K562 (cell line): ENCODE measurements around the gene SREBF1. TPM values are rescaled to one million over a fixed set of nuclear protein-coding genes. Genes with fewer than 3 reads are reported as not detected.
A peak's percentile ranks its signal among the peaks of the same experiment; 100 is the strongest.

Experiments used
- ATAC-seq: fragments of 200-7000 bp; cut with Tn5 transposase; 3 replicates; pipeline ENCODE4 v1.9.1; 2020; ENCODE audit warnings: moderate library complexity
- BruUV-seq: library from RNA; stranded (reverse); fragments of 400-500 nt; replicated peaks from 2 replicates; lab custom pipeline; 2021; lab: Mats Ljungman, UMichigan
- CTCF ChIA-PET: fragments of 300-600 bp; formaldehyde crosslinking; extraction: SDS; loops from one replicate; lab custom pipeline; 2021; ENCODE audit warnings: low intra/inter-chr PET ratio; lab: Yijun Ruan, JAX
- POLR2A ChIA-PET: fragments of 300-600, 350-650 bp; sonication (Branson Sonifier 250); formaldehyde crosslinking; extraction: SDS; loops from one replicate; lab custom pipeline; 2021; ENCODE audit warnings: antibody characterized with exemption, inconsistent platforms; lab: Yijun Ruan, JAX
- DNase-seq, 4 experiments: peaks; one replicate each; pipeline versions ENCODE4 v3.0.0 to v3.0.0-alpha.2; 2011 to 2018; ENCODE audit warnings: low spot score in 3 of 4, mixed read lengths in 3 of 4; ENCODE audit errors: extremely low read depth in 1 of 4
- FAIRE-seq: peaks from 2 replicates; lab custom pipeline; 2011; peaks lifted over from hg19 to GRCh38; lab: Jason Lieb, UNC
- H2AFZ ChIP-seq: 2 replicates; pipeline ENCODE4 v1.6.0; 2011; ENCODE audit warnings: low read depth, low read length, control low read depth, inconsistent platforms
- H3K27ac ChIP-seq: fragments of 200-600 bp; 3 replicates; pipeline ENCODE4 v1.8.0; 2011; ENCODE audit warnings: low read depth, mild to moderate bottlenecking, control low read depth, inconsistent platforms, low read length, moderate library complexity, mixed read lengths; ENCODE audit errors: extremely low read depth
- H3K27me3 ChIP-seq, 2 experiments: fragments of 300-600 bp in 1 of 2; 2 replicates in 1 of 2; 3 replicates in 1 of 2; pipeline versions ENCODE4 v1.6.0 to v1.8.0; 2011; ENCODE audit warnings: inconsistent platforms in 2 of 2, low read length in 2 of 2, mild to moderate bottlenecking in 1 of 2, mixed read lengths in 1 of 2, moderate library complexity in 1 of 2; ENCODE audit not compliant: control insufficient read depth in 2 of 2, insufficient read depth in 2 of 2
- H3K36me3 ChIP-seq: fragments of 300-600 bp; 3 replicates; pipeline ENCODE4 v1.8.0; 2011; ENCODE audit warnings: mild to moderate bottlenecking, low read length, inconsistent platforms; ENCODE audit not compliant: control insufficient read depth, insufficient read depth
- H3K4me1 ChIP-seq, 2 experiments: fragments of 200-600 bp in 1 of 2; replicated peaks in 1 of 2; 2 replicates in 1 of 2; 3 replicates in 1 of 2; pipeline versions ENCODE4 v1.5.1 to v1.8.0; 2011; ENCODE audit warnings: inconsistent platforms in 2 of 2, low read length in 2 of 2, mild to moderate bottlenecking in 1 of 2, mixed read lengths in 1 of 2, moderate library complexity in 1 of 2; ENCODE audit not compliant: control insufficient read depth in 2 of 2, insufficient read depth in 2 of 2
- H3K4me2 ChIP-seq: 2 replicates; pipeline ENCODE4 v1.6.1; 2011; ENCODE audit warnings: low read length, control low read depth, inconsistent platforms, mixed read lengths; ENCODE audit not compliant: insufficient read depth
- H3K4me3 ChIP-seq: fragments of 200-600 bp; sonication (generic), shearing (Covaris generic); 2 replicates; pipeline ENCODE4 v1.5.1; 2016; ENCODE audit warnings: control low read depth, inconsistent platforms
- H3K79me2 ChIP-seq: fragments of 200-600 bp; 3 replicates; pipeline ENCODE4 v1.8.0; 2011; ENCODE audit warnings: low read length, inconsistent platforms; ENCODE audit not compliant: control insufficient read depth, insufficient read depth
- H3K9ac ChIP-seq, 2 experiments: 2 replicates each; pipeline versions ENCODE4 v1.6.0 to v1.6.1; 2011; ENCODE audit warnings: low read depth in 2 of 2, low read length in 2 of 2, control low read depth in 1 of 2, inconsistent platforms in 1 of 2, mild to moderate bottlenecking in 1 of 2, mixed read lengths in 1 of 2; ENCODE audit not compliant: insufficient read depth in 1 of 2
- H3K9me1 ChIP-seq: one replicate; pipeline ENCODE4 v1.6.0; 2011; ENCODE audit warnings: inconsistent platforms, mild to moderate bottlenecking, low read length, moderate library complexity; ENCODE audit not compliant: control insufficient read depth, insufficient read depth
- H3K9me3 ChIP-seq: replicated peaks from 2 replicates; pipeline ENCODE4 v1.5.1; 2011; ENCODE audit warnings: low read depth, low read length, inconsistent platforms; ENCODE audit not compliant: control insufficient read depth, insufficient read depth
- H4K20me1 ChIP-seq: replicated peaks from 2 replicates; pipeline ENCODE4 v1.6.1; 2011; ENCODE audit warnings: low read length, inconsistent platforms, mixed read lengths; ENCODE audit not compliant: control insufficient read depth, insufficient read depth
- CCAR2 ChIP-seq: fragments of 200-400 bp; formaldehyde crosslinking; IDR thresholded peaks from 2 replicates; pipeline ENCODE4 v1.6.1; 2017; ENCODE audit warnings: mild to moderate bottlenecking, low read depth, low read length
- HMG20A ChIP-seq: fragments of 450-650 bp; formaldehyde crosslinking; conservative IDR thresholded peaks from 2 replicates; pipeline ENCODE4 v1.4.0; 2020; ENCODE audit warnings: mild to moderate bottlenecking, mixed read lengths
- KLF1 ChIP-seq: fragments of 450-650 bp; IDR thresholded peaks from 2 replicates; pipeline ENCODE4 v1.6.1; 2016; ENCODE audit warnings: missing genetic modification characterization, missing compliant biosample characterization
- MCM5 ChIP-seq: fragments of 450-650 bp; IDR thresholded peaks from 2 replicates; pipeline ENCODE4 v1.6.1; 2016; ENCODE audit warnings: low read depth
- PTTG1 ChIP-seq: fragments of 450-650 bp; IDR thresholded peaks from 2 replicates; pipeline ENCODE4 v1.6.1; 2016; ENCODE audit warnings: low read depth, mild to moderate bottlenecking, missing genetic modification characterization, missing compliant biosample characterization
- SIN3B ChIP-seq: fragments of 450-650 bp; IDR thresholded peaks from 2 replicates; pipeline ENCODE4 v1.6.1; 2017; ENCODE audit warnings: low read depth, mild to moderate bottlenecking, moderate library complexity
- SRSF9 ChIP-seq: fragments of 200-400 bp; formaldehyde crosslinking; IDR thresholded peaks from 2 replicates; pipeline ENCODE4 v1.6.1; 2017; ENCODE audit warnings: low read depth, low read length, borderline replicate concordance
- TARDBP ChIP-seq: fragments of 450-650 bp; IDR thresholded peaks from 2 replicates; pipeline ENCODE4 v1.6.1; 2016
- ZNF146 ChIP-seq: IDR thresholded peaks from one replicate; pipeline ENCODE4 v1.6.1; 2018; ENCODE audit warnings: missing compliant biosample characterization; ENCODE audit not compliant: unreplicated experiment
- WGBS: fragments of 100-300 bp; shearing (Covaris generic); methylation state at CpG from one replicate; pipeline ENCODE4 v1.1.6; 2016; ENCODE audit warnings: low coverage, mixed read lengths; ENCODE audit not compliant: insufficient coverage; ENCODE audit errors: missing lambda C conversion rate; 5-methylcytosine and 5-hydroxymethylcytosine counted together
- in situ Hi-C: fragments of 300-500 bp; cut with MboI; formaldehyde crosslinking; loops from 4 replicates; pipeline ENCODE4 v1.15.0; 2018; ENCODE audit warnings: inconsistent platforms, mixed read lengths
- intact Hi-C: fragments of 100-400 bp; cut with micrococcal nuclease; formaldehyde crosslinking; loops from 2 replicates; pipeline ENCODE4 v1.14.2; 2022
- polyA plus RNA-seq, 8 experiments: library from polyadenylated mRNA; depleted of rRNA in 4 of 8; stranded (reverse) in 5 of 8; unstranded in 3 of 8; fragments of >200 nt; fragmentation: Nextera tagmentation in 2 of 8; fragmentation: Illumina TruSeq in 1 of 8; extraction: Ambion mirVana in 2 of 8; extraction: Trizol in 1 of 8; gene quantifications; 2 replicates each; pipeline versions ENCODE4 v1.2.1 to v1.2.3, GENCODE V29; 2011 to 2014; ENCODE audit warnings: inconsistent platforms in 1 of 8, missing spikeins in 1 of 8
- total RNA-seq, 7 experiments: library from RNA; depleted of rRNA in 6 of 7; stranded (reverse); fragments of >200 nt in 6 of 7; fragmentation: Illumina TruSeq in 2 of 7; extraction: Trizol in 2 of 7; gene quantifications; 2 replicates each; pipeline versions ENCODE4 v1.2.1 to v1.2.3, GENCODE V29; 2011 to 2021; ENCODE audit warnings: low replicate concordance in 1 of 7
- TF ChIP-seq, protein P1 (sequence below): fragments of 450-650 bp; conservative IDR thresholded peaks from 2 replicates; pipeline ENCODE4 v1.6.1; 2016; ENCODE audit warnings: missing genetic modification characterization, low read depth, mild to moderate bottlenecking, control low read depth, missing compliant biosample characterization
- TF ChIP-seq, protein P2 (sequence below): sonication (generic); formaldehyde crosslinking; IDR thresholded peaks from 2 replicates; pipeline ENCODE4 v1.8.0; 2022; ENCODE audit warnings: mild to moderate bottlenecking, missing genetic modification reagents
- TF ChIP-seq, protein P3 (sequence below), 2 experiments: IDR thresholded peaks; 2 replicates each; pipeline ENCODE4 v1.6.1; 2011; ENCODE audit warnings: borderline replicate concordance in 1 of 2, control low read depth in 1 of 2, low read depth in 1 of 2, low read length in 1 of 2, mild to moderate bottlenecking in 1 of 2, mixed read lengths in 1 of 2, moderate library complexity in 1 of 2; ENCODE audit not compliant: insufficient read depth in 1 of 2, insufficient read length in 1 of 2, poor library complexity in 1 of 2, severe bottlenecking in 1 of 2; ENCODE audit errors: extremely low read depth in 1 of 2

SREBF1 gene
- total and polyA plus RNA-seq, 9 of the 15 experiments (the other 6 are each of a cell fraction or from before 2014, with no cell fraction given) = 1.6 to 169 (median 69.4) TPM

DNA sequence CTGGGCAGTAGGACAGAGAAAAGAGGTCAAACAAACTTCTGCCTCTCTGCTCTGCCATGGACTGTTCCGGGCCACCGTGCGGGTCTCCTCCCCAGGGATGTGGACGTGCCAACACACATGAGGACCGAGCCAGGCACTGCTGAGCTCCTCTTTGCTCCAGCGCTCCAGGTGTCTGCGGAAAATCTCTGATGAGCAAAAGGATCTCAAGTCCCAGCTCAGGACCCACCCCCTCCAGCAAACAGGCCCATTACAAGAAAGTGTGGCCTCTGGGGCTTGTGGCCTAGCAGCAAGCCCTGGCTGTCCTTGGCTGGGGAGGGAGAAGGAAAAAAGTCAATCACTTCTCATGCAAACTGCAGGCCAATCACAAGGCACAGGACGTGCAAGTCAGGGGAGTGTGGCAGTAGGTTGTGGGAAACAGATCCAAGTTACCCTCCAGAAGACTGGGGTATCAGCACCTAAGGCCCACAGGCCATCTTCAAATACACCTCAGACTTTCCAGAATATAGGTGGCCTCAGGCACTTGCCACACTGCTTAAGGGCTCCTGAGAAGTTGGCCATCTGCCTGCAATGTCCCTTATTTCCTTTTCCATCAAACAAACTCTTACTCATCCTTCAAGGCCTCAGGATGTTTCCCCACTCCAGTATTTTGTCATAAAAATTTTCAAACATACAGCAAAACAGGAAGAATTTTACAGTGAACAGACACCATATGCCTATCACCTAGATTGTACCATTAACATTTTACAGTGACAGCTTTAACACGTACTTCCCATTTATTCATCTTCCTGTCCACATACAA lies 36.0 kb upstream of the SREBF1 start:
- FAIRE-seq = no peak
- no peaks in the 10 kb centered on the region for H3K27me3 ChIP-seq

More for the DNA sequence above, 36.0 kb upstream of the SREBF1 start:
- H3K4me1 ChIP-seq = no peaks in the 10 kb centered on the region; a peak in 1 of 5 replicates
- TF ChIP-seq PTTG1 (tag) (no peak), SRSF9 (no peak), MCM5 (no peak), KLF1 (tag) (no peak), CCAR2 (no peak), HMG20A (no peak), SIN3B (no peak), TARDBP (no peak), ZNF146 (no peak)
- TF ChIP-seq, protein P1, sequence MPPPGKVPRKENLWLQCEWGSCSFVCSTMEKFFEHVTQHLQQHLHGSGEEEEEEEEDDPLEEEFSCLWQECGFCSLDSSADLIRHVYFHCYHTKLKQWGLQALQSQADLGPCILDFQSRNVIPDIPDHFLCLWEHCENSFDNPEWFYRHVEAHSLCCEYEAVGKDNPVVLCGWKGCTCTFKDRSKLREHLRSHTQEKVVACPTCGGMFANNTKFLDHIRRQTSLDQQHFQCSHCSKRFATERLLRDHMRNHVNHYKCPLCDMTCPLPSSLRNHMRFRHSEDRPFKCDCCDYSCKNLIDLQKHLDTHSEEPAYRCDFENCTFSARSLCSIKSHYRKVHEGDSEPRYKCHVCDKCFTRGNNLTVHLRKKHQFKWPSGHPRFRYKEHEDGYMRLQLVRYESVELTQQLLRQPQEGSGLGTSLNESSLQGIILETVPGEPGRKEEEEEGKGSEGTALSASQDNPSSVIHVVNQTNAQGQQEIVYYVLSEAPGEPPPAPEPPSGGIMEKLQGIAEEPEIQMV (tag) = no peak
- TF ChIP-seq, protein P2, sequence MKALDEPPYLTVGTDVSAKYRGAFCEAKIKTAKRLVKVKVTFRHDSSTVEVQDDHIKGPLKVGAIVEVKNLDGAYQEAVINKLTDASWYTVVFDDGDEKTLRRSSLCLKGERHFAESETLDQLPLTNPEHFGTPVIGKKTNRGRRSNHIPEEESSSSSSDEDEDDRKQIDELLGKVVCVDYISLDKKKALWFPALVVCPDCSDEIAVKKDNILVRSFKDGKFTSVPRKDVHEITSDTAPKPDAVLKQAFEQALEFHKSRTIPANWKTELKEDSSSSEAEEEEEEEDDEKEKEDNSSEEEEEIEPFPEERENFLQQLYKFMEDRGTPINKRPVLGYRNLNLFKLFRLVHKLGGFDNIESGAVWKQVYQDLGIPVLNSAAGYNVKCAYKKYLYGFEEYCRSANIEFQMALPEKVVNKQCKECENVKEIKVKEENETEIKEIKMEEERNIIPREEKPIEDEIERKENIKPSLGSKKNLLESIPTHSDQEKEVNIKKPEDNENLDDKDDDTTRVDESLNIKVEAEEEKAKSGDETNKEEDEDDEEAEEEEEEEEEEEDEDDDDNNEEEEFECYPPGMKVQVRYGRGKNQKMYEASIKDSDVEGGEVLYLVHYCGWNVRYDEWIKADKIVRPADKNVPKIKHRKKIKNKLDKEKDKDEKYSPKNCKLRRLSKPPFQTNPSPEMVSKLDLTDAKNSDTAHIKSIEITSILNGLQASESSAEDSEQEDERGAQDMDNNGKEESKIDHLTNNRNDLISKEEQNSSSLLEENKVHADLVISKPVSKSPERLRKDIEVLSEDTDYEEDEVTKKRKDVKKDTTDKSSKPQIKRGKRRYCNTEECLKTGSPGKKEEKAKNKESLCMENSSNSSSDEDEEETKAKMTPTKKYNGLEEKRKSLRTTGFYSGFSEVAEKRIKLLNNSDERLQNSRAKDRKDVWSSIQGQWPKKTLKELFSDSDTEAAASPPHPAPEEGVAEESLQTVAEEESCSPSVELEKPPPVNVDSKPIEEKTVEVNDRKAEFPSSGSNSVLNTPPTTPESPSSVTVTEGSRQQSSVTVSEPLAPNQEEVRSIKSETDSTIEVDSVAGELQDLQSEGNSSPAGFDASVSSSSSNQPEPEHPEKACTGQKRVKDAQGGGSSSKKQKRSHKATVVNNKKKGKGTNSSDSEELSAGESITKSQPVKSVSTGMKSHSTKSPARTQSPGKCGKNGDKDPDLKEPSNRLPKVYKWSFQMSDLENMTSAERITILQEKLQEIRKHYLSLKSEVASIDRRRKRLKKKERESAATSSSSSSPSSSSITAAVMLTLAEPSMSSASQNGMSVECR = no peak
- TF ChIP-seq, protein P3, sequence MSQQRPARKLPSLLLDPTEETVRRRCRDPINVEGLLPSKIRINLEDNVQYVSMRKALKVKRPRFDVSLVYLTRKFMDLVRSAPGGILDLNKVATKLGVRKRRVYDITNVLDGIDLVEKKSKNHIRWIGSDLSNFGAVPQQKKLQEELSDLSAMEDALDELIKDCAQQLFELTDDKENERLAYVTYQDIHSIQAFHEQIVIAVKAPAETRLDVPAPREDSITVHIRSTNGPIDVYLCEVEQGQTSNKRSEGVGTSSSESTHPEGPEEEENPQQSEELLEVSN (IDR thresholded peaks at IDR 0.05; ENCODE audit: borderline replicate concordance in 1 of 2, extremely low read depth in 1 of 2, insufficient read depth in 1 of 2, insufficient read length in 1 of 2, low read depth in 1 of 2, low read length in 1 of 2, poor library complexity in 1 of 2, severe bottlenecking in 1 of 2) = no peak
- no peaks in the 10 kb centered on the region for H3K9me1 ChIP-seq
- POLR2A ChIA-PET = interaction anchor here (0.8 kb wide), 1 partner anchor 61 kb away, joined by 3 read pairs; no protein-coding TSS in a partner anchor
- no peak for DNase-seq
- no peaks in the 10 kb centered on the region for H3K79me2 ChIP-seq
- H3K9me3 ChIP-seq = no peaks in the 10 kb centered on the region
- no peak overlapping the region for H3K4me2 ChIP-seq
- H3K4me3 ChIP-seq = no peak overlapping the region
- in situ Hi-C loops (no loop called here), intact Hi-C loops (no loop called here)
- no peak overlapping the region for H2AFZ ChIP-seq
- WGBS = 62% methylated on average over 9 of the region's 9 CpGs
- H3K27ac ChIP-seq = no peak overlapping the region
- CTCF ChIA-PET = no interaction called here
- ATAC-seq = no peak
- no peaks in the 10 kb centered on the region for H3K36me3 ChIP-seq
- H4K20me1 ChIP-seq = no peaks in the 10 kb centered on the region
- BruUV-seq = no TSS peak
- H3K9ac ChIP-seq = peak overlapping the region in 1 of 2 experiments; percentile 45; a peak in 1 of 4 replicates
